SK-N-SH (cell line): ENCODE measurements around the gene GAS7. TPM values are rescaled to one million over a fixed set of nuclear protein-coding genes. Genes with fewer than 3 reads are reported as not detected.

ENCODE experiments used
- CTCF ChIA-PET: fragments of 300-600, 350-600 bp; formaldehyde crosslinking; extraction: SDS; loops from one replicate; lab custom pipeline; 2021; lab: Yijun Ruan, JAX
- POLR2A ChIA-PET: fragments of 350-600 bp; sonication (Branson Sonifier 250); formaldehyde crosslinking; extraction: SDS; loops from one replicate; lab custom pipeline; 2020; ENCODE audit warnings: antibody characterized with exemption, inconsistent platforms; lab: Yijun Ruan, JAX
- DNase-seq: peaks from one replicate; pipeline ENCODE4 v3.0.0; 2012
- H2AFZ ChIP-seq: fragments of 200-600 bp; sonication (generic); 2 replicates; pipeline ENCODE4 v1.8.1; 2016; ENCODE audit warnings: antibody characterized with exemption, mild to moderate bottlenecking, low read depth
- H3F3A ChIP-seq: fragments of 200-600 bp; sonication (generic); replicated peaks from 2 replicates; pipeline ENCODE3; 2016; ENCODE audit warnings: antibody characterized with exemption, mild to moderate bottlenecking; ENCODE audit not compliant: insufficient read depth
- H3K27ac ChIP-seq, 2 experiments: fragments of 200-500 bp in 1 of 2; fragments of 200-600 bp in 1 of 2; sonication (Bioruptor generic) in 1 of 2; sonication (generic), shearing (Covaris generic) in 1 of 2; 2 replicates each; pipeline versions ENCODE4 v1.5.1 to v1.6.1; 2014 to 2016; ENCODE audit warnings: low read depth in 2 of 2, inconsistent platforms in 1 of 2, low read length in 1 of 2, mild to moderate bottlenecking in 1 of 2, mixed read lengths in 1 of 2
- H3K27me3 ChIP-seq: fragments of 200-600 bp; sonication (generic), shearing (Covaris generic); 2 replicates; pipeline ENCODE4 v1.6.1; 2016; ENCODE audit warnings: mixed run types; ENCODE audit not compliant: insufficient read depth
- H3K36me3 ChIP-seq, 2 experiments: fragments of 200-500 bp in 1 of 2; fragments of 200-600 bp in 1 of 2; sonication (Bioruptor generic) in 1 of 2; sonication (generic) in 1 of 2; replicated peaks in 1 of 2; 2 replicates each; pipeline versions ENCODE3 to v1.5.1; 2014 to 2016; ENCODE audit warnings: low read length in 1 of 2, mild to moderate bottlenecking in 1 of 2; ENCODE audit not compliant: insufficient read depth in 2 of 2, control insufficient read depth in 1 of 2
- H3K4me1 ChIP-seq, 2 experiments: fragments of 200-500 bp in 1 of 2; fragments of 200-600 bp in 1 of 2; sonication (Bioruptor generic) in 1 of 2; sonication (generic), shearing (Covaris generic) in 1 of 2; 2 replicates each; pipeline versions ENCODE4 v1.5.1 to v1.6.1; 2014 to 2016; ENCODE audit warnings: low read depth in 1 of 2, low read length in 1 of 2, mixed run types in 1 of 2; ENCODE audit not compliant: insufficient read depth in 2 of 2, control insufficient read depth in 1 of 2
- H3K4me2 ChIP-seq: fragments of 200-600 bp; sonication (generic), shearing (Covaris generic); 2 replicates; pipeline ENCODE4 v1.6.1; 2017; ENCODE audit warnings: mixed run types
- H3K4me3 ChIP-seq, 2 experiments: fragments of 200-500 bp in 1 of 2; fragments of 200-600 bp in 1 of 2; sonication (Bioruptor generic) in 1 of 2; sonication (generic), shearing (Covaris generic) in 1 of 2; 2 replicates each; pipeline versions ENCODE4 v1.5.1 to v1.8.1; 2014 to 2016; ENCODE audit warnings: low read depth in 2 of 2, inconsistent platforms in 1 of 2, low read length in 1 of 2, mild to moderate bottlenecking in 1 of 2, mixed read lengths in 1 of 2, moderate library complexity in 1 of 2
- H3K79me2 ChIP-seq: fragments of 200-600 bp; sonication (generic); 2 replicates; pipeline ENCODE4 v1.8.1; 2017; ENCODE audit warnings: mild to moderate bottlenecking; ENCODE audit not compliant: insufficient read depth
- H3K9ac ChIP-seq: fragments of 200-600 bp; sonication (generic); 2 replicates; pipeline ENCODE4 v1.6.1; 2017; ENCODE audit warnings: mixed run types
- H3K9me2 ChIP-seq: fragments of 200-600 bp; sonication (generic); 2 replicates; pipeline ENCODE4 v1.6.1; 2017; ENCODE audit warnings: mixed run types
- H3K9me3 ChIP-seq: fragments of 200-600 bp; sonication (generic); 2 replicates; pipeline ENCODE4 v1.6.1; 2017; ENCODE audit warnings: mixed run types, mild to moderate bottlenecking, moderate library complexity
- H4K20me1 ChIP-seq: fragments of 200-600 bp; sonication (generic); 2 replicates; pipeline ENCODE4 v1.6.1; 2017; ENCODE audit warnings: mild to moderate bottlenecking, mixed run types; ENCODE audit not compliant: insufficient read depth
- CHD2 ChIP-seq: fragments of 150-350 bp; IDR thresholded peaks from 2 replicates; pipeline ENCODE4 v1.6.1; 2018; ENCODE audit warnings: low read length; ENCODE audit not compliant: partially characterized antibody
- EP300 ChIP-seq, 2 experiments: IDR thresholded peaks; 2 replicates each; pipeline versions ENCODE4 v1.4.0 to v1.6.1; 2012; ENCODE audit warnings: borderline replicate concordance in 1 of 2, low read depth in 1 of 2, low read length in 1 of 2
- EZH2phosphoT487 ChIP-seq: fragments of 200-600 bp; sonication (generic); IDR thresholded peaks from 2 replicates; pipeline ENCODE4 v1.6.1; 2017; ENCODE audit warnings: low read depth, mixed run types, mild to moderate bottlenecking, antibody characterized with exemption, moderate library complexity, borderline replicate concordance
- FOXJ3 ChIP-seq: sonication (generic); formaldehyde crosslinking; IDR thresholded peaks from 2 replicates; pipeline ENCODE4 v1.5.1; 2020; ENCODE audit warnings: mild to moderate bottlenecking, missing genetic modification reagents
- FOXM1 ChIP-seq: IDR thresholded peaks from 2 replicates; pipeline ENCODE4 v1.4.0; 2012; ENCODE audit warnings: low read depth, mild to moderate bottlenecking
- MAX ChIP-seq: IDR thresholded peaks from 2 replicates; pipeline ENCODE4 v1.4.0; 2012; ENCODE audit warnings: low read depth
- MEF2A ChIP-seq: IDR thresholded peaks from 2 replicates; pipeline ENCODE4 v1.4.0; 2012; ENCODE audit warnings: low read depth, borderline replicate concordance
- NFIC ChIP-seq: IDR thresholded peaks from 2 replicates; pipeline ENCODE4 v1.4.0; 2012; ENCODE audit warnings: borderline replicate concordance
- NRF1 ChIP-seq: IDR thresholded peaks from 2 replicates; pipeline ENCODE4 v1.6.1; 2012; ENCODE audit warnings: low read depth, mild to moderate bottlenecking, low read length
- RAD21 ChIP-seq: IDR thresholded peaks from 2 replicates; pipeline ENCODE4 v1.6.1; 2012; ENCODE audit warnings: mild to moderate bottlenecking, low read length
- RCOR1 ChIP-seq: fragments of 150-350 bp; IDR thresholded peaks from 2 replicates; pipeline ENCODE4 v1.6.1; 2017; ENCODE audit warnings: antibody characterized with exemption, low read length
- REST ChIP-seq: IDR thresholded peaks from 2 replicates; pipeline ENCODE4 v1.6.1; 2012; ENCODE audit warnings: mild to moderate bottlenecking, low read depth, low read length, moderate library complexity
- RFX5 ChIP-seq: IDR thresholded peaks from 2 replicates; pipeline ENCODE4 v1.6.1; 2012; ENCODE audit warnings: mild to moderate bottlenecking, improper control_type of control experiment, low read length
- SIN3A ChIP-seq: IDR thresholded peaks from 2 replicates; pipeline ENCODE4 v1.6.1; 2012; ENCODE audit warnings: low read depth, mild to moderate bottlenecking, low read length, moderate library complexity, borderline replicate concordance
- SMC3 ChIP-seq: IDR thresholded peaks from 2 replicates; pipeline ENCODE4 v1.6.1; 2012; ENCODE audit warnings: low read depth, low read length, improper control_type of control experiment
- TCF12 ChIP-seq: IDR thresholded peaks from 2 replicates; pipeline ENCODE4 v1.4.0; 2012
- TEAD4 ChIP-seq: IDR thresholded peaks from 2 replicates; pipeline ENCODE4 v1.4.0; 2012; ENCODE audit warnings: mild to moderate bottlenecking, borderline replicate concordance; ENCODE audit not compliant: insufficient read depth
- USF2 ChIP-seq: fragments of 150-350 bp; IDR thresholded peaks from 2 replicates; pipeline ENCODE4 v1.6.1; 2017; ENCODE audit warnings: antibody characterized with exemption, low read length, low read depth, borderline replicate concordance
- ZBTB33 ChIP-seq: IDR thresholded peaks from 2 replicates; pipeline ENCODE4 v1.4.0; 2012; ENCODE audit warnings: low read depth, borderline replicate concordance
- WGBS: methylation state at CpG from one replicate; pipeline ENCODE4 v1.1.6; 2017; ENCODE audit warnings: low lambda C conversion rate; 5-methylcytosine and 5-hydroxymethylcytosine counted together
- polyA plus RNA-seq, 3 experiments: library from polyadenylated mRNA; depleted of rRNA; stranded (reverse); fragments of >200 nt; gene quantifications; 2 replicates each; pipeline ENCODE4 v1.2.3, GENCODE V29; 2012

The GAS7 gene
- polyA plus RNA-seq, 1 of the 3 experiments (the other 2 are of a cell fraction), result 0.12 TPM

- Histone ChIP-seq H3F3A (no peaks in the 10 kb centered on the region), H3K4me2 (no peak overlapping the region), H3K9me2 (no peaks in the 10 kb centered on the region), H3K9ac (no peak overlapping the region), H4K20me1 (no peaks in the 10 kb centered on the region), H3K9me3 (no peaks in the 10 kb centered on the region), H3K79me2 (no peaks in the 10 kb centered on the region), H3K4me1 (no peaks in the 10 kb centered on the region), H2AFZ (no peak overlapping the region), H3K4me3 (no peak overlapping the region), H3K27ac (no peak overlapping the region), H3K27me3 (no peaks in the 10 kb centered on the region), H3K36me3 (no peaks in the 10 kb centered on the region)
- ChIA-PET CTCF (no interaction called here), POLR2A (no interaction called here)
- WGBS, result 17% methylated on average over 4 of the region's 4 CpGs
- no peak for DNase-seq
- no peak for TF ChIP-seq EP300 (IDR thresholded peaks at IDR 0.05; ENCODE audit: borderline replicate concordance in 1 of 2, low read depth in 1 of 2, low read length in 1 of 2)
- TF ChIP-seq NRF1, result no peak
- no peak for TF ChIP-seq RCOR1
- TF ChIP-seq SMC3, result no peak
- no peak for TF ChIP-seq TCF12
- no peak for TF ChIP-seq MAX
- TF ChIP-seq FOXJ3 (CRISPR knock-in tag), result no peak
- TF ChIP-seq CHD2, result no peak
- no peak for TF ChIP-seq ZBTB33
- TF ChIP-seq RAD21, result no peak
- TF ChIP-seq NFIC, result no peak
- no peak for TF ChIP-seq SIN3A
- TF ChIP-seq EZH2phosphoT487, result no peak
- TF ChIP-seq USF2, result no peak
- no peak for TF ChIP-seq FOXM1
- TF ChIP-seq RFX5, result no peak
- no peak for TF ChIP-seq MEF2A
- no peak for TF ChIP-seq TEAD4
- TF ChIP-seq REST, result no peak
Observed at GRCh38 chr17:9994761-9995160, 203.6 kb downstream of the GAS7 start.
